Measurements from ENCODE around the gene SORCS2. TPM values are rescaled to one million over a fixed set of nuclear protein-coding genes. Genes with fewer than 3 reads are reported as not detected.

SORCS2 gene
- total and polyA plus RNA-seq, 7 donors = 0.18 to 1.5 (median 0.36) TPM

- Histone ChIP-seq H3K9me3 (no peaks in the 10 kb centered on the region), H3K4me1 (peaks cover 18% of the 10 kb centered on the region), H3K4me3 (no peak overlapping the region), H3K36me3 (ENCODE audit: insufficient read depth in 1 of 2, low read depth in 1 of 2) (no peaks in the 10 kb centered on the region), H3K27me3 (ENCODE audit: insufficient read depth in 3 of 3, low read length in 2 of 3) (no peaks in the 10 kb centered on the region), H3K27ac (no peak overlapping the region)
- ATAC-seq (no peak), DNase-seq (no peak)
- TF ChIP-seq CTCF (IDR thresholded peaks at IDR 0.05) = no peak
- intact Hi-C loops (cut with DNase I) = no loop called here
- WGBS, 3 donors = 48 to 76% (median 60%) methylated on average over 2 of the region's 2 CpGs
Measured at GRCh38 chr4:7362341-7362740, 170.0 kb downstream of the SORCS2 start.

- ATAC-seq (no peak), DNase-seq (no peak)
- Histone ChIP-seq H3K9me3 (no peaks in the 10 kb centered on the region), H3K4me1 (peaks cover 17% of the 10 kb centered on the region), H3K27ac (no peak overlapping the region), H3K27me3 (ENCODE audit: insufficient read depth in 3 of 3, low read length in 2 of 3) (peaks cover 0 to 3% (median 0%) of the 10 kb centered on the region in 3 donors), H3K4me3 (no peak overlapping the region), H3K36me3 (ENCODE audit: insufficient read depth in 1 of 2, low read depth in 1 of 2) (no peaks in the 10 kb centered on the region)
- no peak for TF ChIP-seq CTCF (IDR thresholded peaks at IDR 0.05)
- WGBS, 3 donors = 90 to 99% (median 98%) methylated on average over 4 of the region's 4 CpGs
- intact Hi-C loops (cut with DNase I) = no loop called here
Measured at GRCh38 chr4:7362862-7363430, 170.6 kb downstream of the SORCS2 start.

GRCh38 chr4:7364979-7365378 is 172.6 kb downstream of the SORCS2 start:
- TF ChIP-seq CTCF (IDR thresholded peaks at IDR 0.05) = no peak
- DNase-seq (no peak), ATAC-seq (no peak)
- intact Hi-C loops (cut with DNase I) = no loop called here
- Histone ChIP-seq H3K27me3 (ENCODE audit: insufficient read depth in 3 of 3, low read length in 2 of 3) (peaks cover 0 to 3% (median under 1%) of the 10 kb centered on the region in 3 donors), H3K4me3 (no peak overlapping the region), H3K9me3 (no peaks in the 10 kb centered on the region), H3K4me1 (peaks cover 9% of the 10 kb centered on the region), H3K36me3 (ENCODE audit: insufficient read depth in 1 of 2, low read depth in 1 of 2) (no peaks in the 10 kb centered on the region), H3K27ac (no peak overlapping the region)
- WGBS, 3 donors = 69 to 70% (median 69%) methylated on average over 5 of the region's 5 CpGs

GRCh38 chr4:7365462-7366179 is 173.3 kb downstream of the SORCS2 start:
- WGBS, 3 donors = 14 to 25% (median 18%) methylated on average over 21 to 22 of the region's 22 CpGs
- Histone ChIP-seq H3K27me3 (ENCODE audit: insufficient read depth in 3 of 3, low read length in 2 of 3) (peaks cover 0 to 3% (median 3%) of the 10 kb centered on the region in 3 donors), H3K4me3 (no peak overlapping the region)

More at GRCh38 chr4:7365462-7366179, 173.3 kb downstream of the SORCS2 start:
- Histone ChIP-seq H3K27ac (no peak overlapping the region), H3K4me1 (peaks cover 9% of the 10 kb centered on the region), H3K9me3 (no peaks in the 10 kb centered on the region), H3K36me3 (ENCODE audit: insufficient read depth in 1 of 2, low read depth in 1 of 2) (no peaks in the 10 kb centered on the region)
- intact Hi-C loops (cut with DNase I) = no loop called here
- DNase-seq (no peak), ATAC-seq (peak; percentile 43 to 82 (median 78))
- TF ChIP-seq CTCF (IDR thresholded peaks at IDR 0.05) = no peak

All from psoas muscle (tissue), 8 donors.